Spleen (tissue), 11 donors: ENCODE results near the gene HSBP1. TPM values are rescaled to one million over a fixed set of nuclear protein-coding genes. Genes with fewer than 3 reads are reported as not detected.

Experiments
- DNase-seq: peaks from one replicate; pipeline ENCODE4 v3.0.0-alpha.2; 2020
- H3K27ac ChIP-seq, 8 donors: fragments of 200-600 bp; sonication (generic) in 7 of 8; 1 replicate in 4 of 8; 2 replicates in 4 of 8; pipeline versions ENCODE4 v1.5.0 to v1.8.0; 2016 to 2021; ENCODE audit warnings: inconsistent platforms in 4 of 8, mild to moderate bottlenecking in 4 of 8, moderate library complexity in 1 of 8
- H3K27me3 ChIP-seq, 7 donors: fragments of 200-600 bp; sonication (generic) in 6 of 7; replicated peaks in 1 of 7; 1 replicate in 4 of 7; 2 replicates in 3 of 7; pipeline versions ENCODE4 v1.5.0 to v1.8.0; 2016 to 2021; ENCODE audit warnings: inconsistent platforms in 3 of 7, mild to moderate bottlenecking in 1 of 7
- H3K36me3 ChIP-seq, 6 donors: fragments of 200-600 bp; sonication (generic) in 5 of 6; 1 replicate in 4 of 6; 2 replicates in 2 of 6; pipeline versions ENCODE4 v1.5.0 to v1.8.0; 2016 to 2021; ENCODE audit warnings: inconsistent platforms in 2 of 6
- H3K4me1 ChIP-seq, 6 donors: fragments of 200-600 bp; sonication (generic) in 5 of 6; 1 replicate in 3 of 6; 2 replicates in 3 of 6; pipeline versions ENCODE4 v1.5.0 to v1.8.0; 2016 to 2021; ENCODE audit warnings: inconsistent platforms in 3 of 6
- H3K4me3 ChIP-seq, 8 donors: fragments of 200-600 bp; sonication (generic) in 7 of 8; 1 replicate in 4 of 8; 2 replicates in 4 of 8; pipeline versions ENCODE4 v1.5.0 to v1.8.0; 2016 to 2021; ENCODE audit warnings: inconsistent platforms in 4 of 8, mild to moderate bottlenecking in 4 of 8, moderate library complexity in 2 of 8
- H3K9me3 ChIP-seq, 8 donors: fragments of 200-600 bp; sonication (generic) in 7 of 8; 1 replicate in 4 of 8; 2 replicates in 4 of 8; pipeline versions ENCODE4 v1.5.0 to v1.8.0; 2016 to 2021; ENCODE audit warnings: inconsistent platforms in 4 of 8
- CTCF ChIP-seq, 11 experiments: fragments of 200-600 bp in 7 of 11; fragments of 450-650 bp in 4 of 11; sonication (generic) in 4 of 11; IDR thresholded peaks in 8 of 11; conservative IDR thresholded peaks in 3 of 11; 1 replicate in 7 of 11; 2 replicates in 4 of 11; pipeline versions ENCODE4 v1.4.0 to v1.8.0; 2016 to 2021; ENCODE audit warnings: antibody characterized with exemption in 11 of 11, inconsistent platforms in 4 of 11, mild to moderate bottlenecking in 1 of 11
- POLR2A ChIP-seq, 3 donors: fragments of 450-650 bp; IDR thresholded peaks; one replicate each; pipeline ENCODE4 v1.5.1; 2017; ENCODE audit warnings: antibody characterized with exemption in 3 of 3, mild to moderate bottlenecking in 1 of 3
- POLR2AphosphoS5 ChIP-seq, 3 donors: sonication (generic); formaldehyde crosslinking; IDR thresholded peaks; one replicate each; pipeline ENCODE4 v1.5.1; 2017; ENCODE audit warnings: antibody characterized with exemption in 3 of 3
- WGBS, 5 donors: extraction: QIAGEN DNeasy Blood & Tissue Kit in 3 of 5; methylation state at CpG; one replicate each; pipeline versions ENCODE4 v1.1.5 to v1.1.7; 2013 to 2018; 5-methylcytosine and 5-hydroxymethylcytosine counted together
- intact Hi-C: fragments of 100-400 bp; cut with DNase I; formaldehyde crosslinking; loops from one replicate; pipeline ENCODE4 v1.15.0; 2023; ENCODE audit warnings: low total_unique reads
- polyA plus RNA-seq, 3 donors: library from polyadenylated mRNA; stranded (reverse); fragments of 200-250 nt; gene quantifications; one replicate each; pipeline ENCODE4 v1.2.1, GENCODE V29; 2013
- total RNA-seq, 7 donors: library from RNA; depleted of rRNA in 3 of 7; stranded (reverse); fragments of >200 nt in 3 of 7; fragmentation: NEBNext Ultra II Directional in 4 of 7; extraction: Animal tissue kit (Norgen Biotek cat#: 25700) in 4 of 7; gene quantifications; one replicate each; pipeline versions ENCODE4 v1.1.0 to v1.2.1, GENCODE V29; 2016 to 2021
- donor health status: healthy with polysubstance abuse.
- donor health status: DM: no; HTN: no; CAD: no; lungs with moderate emphysema.
- donor health status: DM: no; HTN: no; CAD: no.
- donor health status: Bipolar disorder and iron deficiency.
- donor health status: healthy.
- donor health status: DM: no; HTN: no; CAD: no.
- donor health status: DM: yes; HTN: yes; CAD: no.

HSBP1 gene
- total and polyA plus RNA-seq, 10 donors, result 11.0 to 68.5 (median 38.7) TPM

- intact Hi-C loops, result no loop called here
- H3K9me3 ChIP-seq, result no peaks in the 10 kb centered on the region
- TF ChIP-seq CTCF (IDR thresholded peaks at IDR 0.05 in 8 of 11, conservative IDR thresholded peaks at IDR 0.05 in 3 of 11), result no peak
- no peak for TF ChIP-seq POLR2A (IDR thresholded peaks at IDR 0.05)
- no peak for TF ChIP-seq POLR2AphosphoS5 (IDR thresholded peaks at IDR 0.05)
- peaks cover 27 to 94% (median 50%) of the 10 kb centered on the region in 6 donors for H3K4me1 ChIP-seq
- peaks cover 0 to 28% (median 3%) of the 10 kb centered on the region in 6 donors for H3K36me3 ChIP-seq
- peak overlapping the region; percentile 69 to 96 (median 91) for H3K27ac ChIP-seq
- DNase-seq, result no peak
- H3K27me3 ChIP-seq, result no peaks in the 10 kb centered on the region
- whole genome bisulfite sequencing, 5 donors, result 85 to 97% (median 89%) methylated on average over 6 of the region's 6 CpGs
- H3K4me3 ChIP-seq, result peak overlapping the region in 1 of 8 donors; percentile 55
Measured at GRCh38 chr16:83806731-83807130, 1.0 kb upstream of the HSBP1 start.

- TF ChIP-seq POLR2A (IDR thresholded peaks at IDR 0.05), result no peak
- TF ChIP-seq POLR2AphosphoS5 (IDR thresholded peaks at IDR 0.05), result no peak
- no peak for TF ChIP-seq CTCF (IDR thresholded peaks at IDR 0.05 in 8 of 11, conservative IDR thresholded peaks at IDR 0.05 in 3 of 11)
- Histone ChIP-seq H3K4me3 (peak overlapping the region in 5 of 8 donors; percentile 79 to 98 (median 90)), H3K9me3 (no peaks in the 10 kb centered on the region), H3K27me3 (no peaks in the 10 kb centered on the region), H3K36me3 (peaks cover 0 to 34% (median 8%) of the 10 kb centered on the region in 6 donors), H3K4me1 (peaks cover 27 to 89% (median 50%) of the 10 kb centered on the region in 6 donors), H3K27ac (peak overlapping the region; percentile 61 to 96 (median 91))
- intact Hi-C loops, result no loop called here
- WGBS, 5 donors, result 78 to 83% (median 79%) methylated on average over 8 of the region's 8 CpGs
- DNase-seq, result no peak
Measured at GRCh38 chr16:83807327-83807709, 460 bp upstream of the HSBP1 start.

- Histone ChIP-seq H3K4me3 (peak overlapping the region; percentile 77 to 98 (median 86)), H3K36me3 (peaks cover 0 to 47% (median 18%) of the 10 kb centered on the region in 6 donors), H3K27ac (peak overlapping the region; percentile 77 to 96 (median 91)), H3K9me3 (no peaks in the 10 kb centered on the region), H3K27me3 (no peaks in the 10 kb centered on the region), H3K4me1 (peaks cover 27 to 89% (median 48%) of the 10 kb centered on the region in 6 donors)
- 16 to 29% (median 23%) methylated on average over 10 to 11 of the region's 11 CpGs for WGBS, 5 donors
- intact Hi-C loops, result no loop called here
- TF ChIP-seq POLR2AphosphoS5 (IDR thresholded peaks at IDR 0.05) (no peak), CTCF (IDR thresholded peaks at IDR 0.05 in 8 of 11, conservative IDR thresholded peaks at IDR 0.05 in 3 of 11) (no peak), POLR2A (IDR thresholded peaks at IDR 0.05) (no peak)
- DNase-seq, result no peak
Measured at GRCh38 chr16:83808573-83809014, 816 bp downstream of the HSBP1 start.

GRCh38 chr16:83809092-83809491, 1.3 kb downstream of the HSBP1 start:
- intact Hi-C loops, result no loop called here
- H3K36me3 ChIP-seq, result peaks cover 0 to 47% (median 18%) of the 10 kb centered on the region in 6 donors
- peaks cover 28 to 89% (median 51%) of the 10 kb centered on the region in 6 donors for H3K4me1 ChIP-seq
- no peaks in the 10 kb centered on the region for H3K9me3 ChIP-seq
- H3K27ac ChIP-seq, result peak overlapping the region in 4 of 8 donors; percentile 77 to 94 (median 90)
- DNase-seq, result no peak
- TF ChIP-seq POLR2A (IDR thresholded peaks at IDR 0.05) (no peak), CTCF (IDR thresholded peaks at IDR 0.05 in 8 of 11, conservative IDR thresholded peaks at IDR 0.05 in 3 of 11) (no peak), POLR2AphosphoS5 (IDR thresholded peaks at IDR 0.05) (no peak)
- H3K27me3 ChIP-seq, result no peaks in the 10 kb centered on the region
- H3K4me3 ChIP-seq, result peak overlapping the region in 7 of 8 donors; percentile 79 to 98 (median 88)
- 81 to 91% (median 87%) methylated on average over 12 to 13 of the region's 13 CpGs for WGBS, 5 donors
